Prostate gland (tissue), 2 donors: ENCODE results near the gene SOBP. TPM values are rescaled to one million over a fixed set of nuclear protein-coding genes. Genes with fewer than 3 reads are reported as not detected.

Experiments used
- DNase-seq: peaks from one replicate; pipeline ENCODE4 v3.0.0-alpha.2; 2019; ENCODE audit warnings: low spot score
- H3K27ac ChIP-seq, 2 donors: fragments of 200-600 bp; sonication (generic); 2 replicates each; pipeline ENCODE4 v1.5.1; 2017 to 2019
- H3K27me3 ChIP-seq: fragments of 200-600 bp; sonication (generic); replicated peaks from 2 replicates; pipeline ENCODE4 v1.5.1; 2019; ENCODE audit not compliant: insufficient read depth
- H3K36me3 ChIP-seq, 2 donors: fragments of 200-600 bp; sonication (generic); 1 replicate in 1 of 2; 2 replicates in 1 of 2; pipeline versions ENCODE4 v1.5.1 to v1.8.1; 2017 to 2019
- H3K4me1 ChIP-seq: fragments of 200-600 bp; sonication (generic); replicated peaks from 2 replicates; pipeline ENCODE4 v1.5.1; 2019
- H3K4me3 ChIP-seq, 2 donors: fragments of 200-600 bp; sonication (generic); 2 replicates each; pipeline ENCODE4 v1.5.1; 2017 to 2019
- H3K9me3 ChIP-seq: fragments of 200-600 bp; sonication (generic); 2 replicates; pipeline ENCODE4 v1.5.1; 2017
- CTCF ChIP-seq, 4 experiments: fragments of 200-600 bp in 2 of 4; fragments of 450-650 bp in 2 of 4; sonication (generic) in 2 of 4; IDR thresholded peaks; 1 replicate in 3 of 4; 2 replicates in 1 of 4; pipeline ENCODE4 v1.5.1; 2016 to 2019; ENCODE audit warnings: antibody characterized with exemption in 4 of 4, mild to moderate bottlenecking in 2 of 4, moderate library complexity in 2 of 4
- POLR2A ChIP-seq: fragments of 450-650 bp; IDR thresholded peaks from one replicate; pipeline ENCODE4 v1.6.1; 2016; ENCODE audit warnings: antibody characterized with exemption, mild to moderate bottlenecking
- POLR2AphosphoS5 ChIP-seq: sonication (generic); formaldehyde crosslinking; IDR thresholded peaks from one replicate; pipeline ENCODE4 v1.6.1; 2017; ENCODE audit warnings: antibody characterized with exemption
- WGBS: methylation state at CpG from one replicate; pipeline ENCODE4 v1.1.5; 2018; 5-methylcytosine and 5-hydroxymethylcytosine counted together
- intact Hi-C: fragments of 100-400 bp; cut with DNase I; formaldehyde crosslinking; loops from one replicate; pipeline ENCODE4 v1.14.2; 2022
- total RNA-seq, 2 donors: library from RNA; depleted of rRNA; stranded (reverse); fragments of >200 nt; gene quantifications; one replicate each; pipeline ENCODE4 v1.1.0, GENCODE V29; 2016

The SOBP gene
- total RNA-seq, 2 donors from 2014 or later = 15.8 to 23.3 TPM

- no peak for TF ChIP-seq POLR2AphosphoS5
- TF ChIP-seq CTCF (IDR thresholded peaks at IDR 0.05) = no peak
- no peak for TF ChIP-seq POLR2A
- Histone ChIP-seq H3K27me3 (no peaks in the 10 kb centered on the region), H3K4me1 (no peaks in the 10 kb centered on the region), H3K27ac (no peak overlapping the region), H3K36me3 (no peaks in the 10 kb centered on the region), H3K9me3 (no peaks in the 10 kb centered on the region), H3K4me3 (no peak overlapping the region)
- no peak for DNase-seq
- intact Hi-C loops = no loop called here
- 95% methylated on average over 2 of the region's 2 CpGs for WGBS
These were observed 104.8 kb downstream of the SOBP start for GRCh38 chr6:107594736-107595135.

- Histone ChIP-seq H3K4me1 (no peaks in the 10 kb centered on the region), H3K27me3 (no peaks in the 10 kb centered on the region), H3K4me3 (no peak overlapping the region), H3K36me3 (no peaks in the 10 kb centered on the region), H3K27ac (no peak overlapping the region), H3K9me3 (no peaks in the 10 kb centered on the region)
- TF ChIP-seq POLR2AphosphoS5 (no peak), CTCF (IDR thresholded peaks at IDR 0.05) (no peak), POLR2A (no peak)
- DNase-seq = no peak
- WGBS = 97% methylated on average over 6 of the region's 6 CpGs
- intact Hi-C loops = no loop called here
These were observed 108.2 kb downstream of the SOBP start for GRCh38 chr6:107598091-107598490.

GRCh38 chr6:107599043-107599442, 109.1 kb downstream of the SOBP start:
- Histone ChIP-seq H3K4me1 (no peaks in the 10 kb centered on the region), H3K36me3 (no peaks in the 10 kb centered on the region), H3K27me3 (no peaks in the 10 kb centered on the region), H3K9me3 (no peaks in the 10 kb centered on the region), H3K27ac (no peak overlapping the region), H3K4me3 (no peak overlapping the region)
- no peak for DNase-seq
- intact Hi-C loops = no loop called here
- TF ChIP-seq POLR2A (no peak), POLR2AphosphoS5 (no peak), CTCF (IDR thresholded peaks at IDR 0.05) (no peak)
- WGBS = 88% methylated on average over 4 of the region's 4 CpGs

- Histone ChIP-seq H3K4me3 (no peak overlapping the region), H3K4me1 (no peaks in the 10 kb centered on the region), H3K27me3 (no peaks in the 10 kb centered on the region), H3K36me3 (no peaks in the 10 kb centered on the region), H3K9me3 (no peaks in the 10 kb centered on the region), H3K27ac (no peak overlapping the region)
- 93% methylated on average over 5 of the region's 5 CpGs for WGBS
- intact Hi-C loops = no loop called here
- no peak for DNase-seq
- TF ChIP-seq CTCF (IDR thresholded peaks at IDR 0.05) (no peak), POLR2A (no peak)
These were observed 110.2 kb downstream of the SOBP start for GRCh38 chr6:107600121-107600520.

GRCh38 chr6:107600936-107601335, 111.0 kb downstream of the SOBP start:
- TF ChIP-seq POLR2AphosphoS5 (no peak), POLR2A (no peak), CTCF (IDR thresholded peaks at IDR 0.05) (no peak)
- no peaks in the 10 kb centered on the region for H3K9me3 ChIP-seq
- 38% methylated on average over 5 of the region's 5 CpGs for WGBS
- no peaks in the 10 kb centered on the region for H3K4me1 ChIP-seq
- H3K27me3 ChIP-seq = no peaks in the 10 kb centered on the region
- intact Hi-C loops = no loop called here
- no peaks in the 10 kb centered on the region for H3K36me3 ChIP-seq
- DNase-seq = peak; percentile 48
- no peak overlapping the region for H3K27ac ChIP-seq
- H3K4me3 ChIP-seq = no peak overlapping the region
